Skeletal muscle satellite cell (primary cell): ENCODE data around the gene ZNG1C. TPM values are rescaled to one million over a fixed set of nuclear protein-coding genes. Genes with fewer than 3 reads are reported as not detected.
"Not testable (repeated sequence)": the region's sequence is repeated elsewhere in the genome, so short reads cannot be mapped to it uniquely, and the experiment has no call there.

Experiments used
- H3K27me3 ChIP-seq: 2 replicates; pipeline ENCODE4 v1.7.0; 2013; ENCODE audit warnings: low read length; ENCODE audit not compliant: control insufficient read depth, insufficient read depth
- H3K36me3 ChIP-seq: 2 replicates; pipeline ENCODE4 v1.7.0; 2013; ENCODE audit warnings: mild to moderate bottlenecking, control low read depth, low read length; ENCODE audit not compliant: insufficient read depth
- H3K4me1 ChIP-seq: 2 replicates; pipeline ENCODE4 v1.7.0; 2013; ENCODE audit warnings: low read length; ENCODE audit not compliant: control insufficient read depth, insufficient read depth
- H3K4me2 ChIP-seq: 2 replicates; pipeline ENCODE4 v1.7.0; 2013; ENCODE audit warnings: mild to moderate bottlenecking, low read length
- H3K4me3 ChIP-seq: 2 replicates; pipeline ENCODE4 v1.7.0; 2013; ENCODE audit warnings: low read length
- H3K9ac ChIP-seq: 2 replicates; pipeline ENCODE4 v1.7.0; 2013; ENCODE audit warnings: mild to moderate bottlenecking, low read depth, low read length, moderate library complexity
- H3K9me3 ChIP-seq: replicated peaks from 2 replicates; pipeline ENCODE4 v1.7.0; 2013; ENCODE audit warnings: mild to moderate bottlenecking, control low read depth, low read length
- total RNA-seq: library from RNA; depleted of rRNA; stranded (reverse); fragments of >200 nt; gene quantifications from 2 replicates; pipeline ENCODE4 v1.2.3, GENCODE V29; 2012; rRNA removed

Gene ZNG1C
- 15.3 and 18.8 TPM in 2 replicates for total RNA-seq

DNA sequence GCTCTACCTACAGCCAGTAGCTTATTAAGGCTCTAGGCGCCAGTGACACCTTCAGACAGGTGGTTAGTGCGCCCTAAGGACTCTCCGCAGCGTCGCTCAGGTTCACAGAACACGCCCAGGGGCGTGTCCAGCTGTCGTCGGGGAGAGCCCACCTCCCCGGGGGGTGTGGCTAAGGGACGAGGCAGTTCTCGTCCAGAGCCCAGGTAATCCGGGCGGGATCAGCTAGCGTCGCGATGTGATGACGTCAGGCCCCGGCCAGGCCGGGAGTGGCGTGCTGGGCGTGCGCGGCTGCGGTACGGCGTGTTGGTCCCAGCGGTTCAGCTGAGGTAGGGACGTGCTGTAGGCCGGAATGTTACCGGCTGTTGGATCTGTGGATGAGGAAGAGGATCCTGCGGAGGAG is at the start of gene ZNG1C:
Gene ZNG1C (plus strand): TSS at position 301 of the 400 bp plus-strand sequence. CDS start 49 bp downstream, at position 350.
- H3K27me3 ChIP-seq, H3K4me2 ChIP-seq, H3K4me1 ChIP-seq, H3K9ac ChIP-seq, H3K4me3 ChIP-seq, H3K36me3 ChIP-seq, H3K9me3 ChIP-seq: not testable (repeated sequence)

- H3K4me1 ChIP-seq, H3K36me3 ChIP-seq, H3K4me2 ChIP-seq, H3K9me3 ChIP-seq, H3K4me3 ChIP-seq, H3K27me3 ChIP-seq, H3K9ac ChIP-seq: not testable (repeated sequence)
Observed at GRCh38 chr9:68242437-68242836, 654 bp downstream of the ZNG1C start.

DNA sequence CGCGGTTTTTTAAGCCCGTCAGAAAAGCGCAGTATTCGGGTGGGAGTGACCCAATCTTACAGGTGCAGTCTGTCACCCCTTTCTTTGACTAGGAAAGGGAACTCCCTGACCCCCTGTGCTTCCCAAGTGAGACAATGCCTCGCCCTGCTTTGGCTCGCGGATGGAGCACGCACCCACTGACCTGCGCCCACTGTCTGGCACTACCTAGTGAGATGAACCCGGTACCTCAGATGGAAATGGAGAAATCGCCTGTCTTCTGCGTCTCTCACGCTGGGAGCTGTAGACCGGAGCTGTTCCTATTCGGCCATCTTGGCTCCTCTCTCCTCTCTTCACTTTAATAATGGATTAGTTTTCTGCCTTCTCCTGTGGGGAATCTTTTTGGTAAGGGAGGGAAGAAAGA is 39.3 kb downstream of the ZNG1C start:
- H3K9me3 ChIP-seq, H3K4me2 ChIP-seq, H3K27me3 ChIP-seq, H3K9ac ChIP-seq, H3K4me3 ChIP-seq, H3K4me1 ChIP-seq, H3K36me3 ChIP-seq: not testable (repeated sequence)

DNA sequence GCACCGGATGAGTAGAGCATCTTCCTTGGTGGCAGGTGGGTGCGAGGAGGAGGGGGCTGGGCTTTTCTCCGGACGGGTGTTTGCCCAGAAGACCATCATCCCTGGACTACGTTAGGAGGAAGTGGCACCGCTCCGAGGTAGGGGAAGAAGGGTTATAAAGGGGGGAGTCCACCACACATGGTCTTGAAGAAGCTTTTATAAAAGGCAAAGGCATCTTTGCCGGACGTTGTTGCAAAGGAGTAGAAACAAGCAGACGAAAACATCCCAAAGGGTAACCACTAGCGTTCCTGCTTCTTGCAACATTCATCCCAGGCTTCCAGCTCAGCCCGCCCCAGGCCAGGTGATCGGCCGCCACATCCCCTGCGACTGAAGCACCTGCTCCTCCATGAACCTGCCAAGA is 60.8 kb downstream of the ZNG1C start, which contains the start of gene FOXD4L3:
Gene FOXD4L3 (plus strand): TSS at position 301 of the 400 bp plus-strand sequence. CDS start 85 bp downstream, at position 386.
- H3K36me3 ChIP-seq, result not testable (repeated sequence)

GRCh38 chr9:68303771-68304170 is 62.0 kb downstream of the ZNG1C start:
- not testable (repeated sequence) for H3K36me3 ChIP-seq, H3K4me3 ChIP-seq, H3K4me2 ChIP-seq, H3K27me3 ChIP-seq, H3K4me1 ChIP-seq, H3K9ac ChIP-seq, H3K9me3 ChIP-seq

More for the DNA sequence above, 60.8 kb downstream of the ZNG1C start, which contains the start of gene FOXD4L3:
- not testable (repeated sequence) for H3K4me2 ChIP-seq, H3K9ac ChIP-seq, H3K27me3 ChIP-seq, H3K9me3 ChIP-seq, H3K4me1 ChIP-seq, H3K4me3 ChIP-seq

- not testable (repeated sequence) for H3K9me3 ChIP-seq
Observed at GRCh38 chr9:68304212-68304611, 62.4 kb downstream of the ZNG1C start.

GRCh38 chr9:68304777-68305176 is 63.0 kb downstream of the ZNG1C start:
- not testable (repeated sequence) for H3K4me2 ChIP-seq, H3K9ac ChIP-seq, H3K4me3 ChIP-seq, H3K27me3 ChIP-seq, H3K9me3 ChIP-seq, H3K4me1 ChIP-seq, H3K36me3 ChIP-seq

More at GRCh38 chr9:68304212-68304611, 62.4 kb downstream of the ZNG1C start:
- not testable (repeated sequence) for H3K4me3 ChIP-seq, H3K9ac ChIP-seq, H3K27me3 ChIP-seq, H3K4me1 ChIP-seq, H3K36me3 ChIP-seq, H3K4me2 ChIP-seq

- not testable (repeated sequence) for H3K4me2 ChIP-seq, H3K4me3 ChIP-seq, H3K4me1 ChIP-seq, H3K9ac ChIP-seq, H3K27me3 ChIP-seq, H3K36me3 ChIP-seq, H3K9me3 ChIP-seq
Observed at GRCh38 chr9:68305680-68306285, 64.0 kb downstream of the ZNG1C start.

- not testable (repeated sequence) for H3K4me1 ChIP-seq, H3K36me3 ChIP-seq, H3K9me3 ChIP-seq, H3K9ac ChIP-seq, H3K27me3 ChIP-seq, H3K4me3 ChIP-seq, H3K4me2 ChIP-seq
Observed at GRCh38 chr9:68306391-68306964, 64.7 kb downstream of the ZNG1C start.

- not testable (repeated sequence) for H3K4me3 ChIP-seq, H3K9ac ChIP-seq, H3K36me3 ChIP-seq, H3K27me3 ChIP-seq, H3K4me2 ChIP-seq, H3K9me3 ChIP-seq, H3K4me1 ChIP-seq
Observed at GRCh38 chr9:68307127-68307526, 65.3 kb downstream of the ZNG1C start.

- not testable (repeated sequence) for H3K9me3 ChIP-seq, H3K27me3 ChIP-seq, H3K4me3 ChIP-seq, H3K4me1 ChIP-seq, H3K36me3 ChIP-seq, H3K4me2 ChIP-seq, H3K9ac ChIP-seq
Observed at GRCh38 chr9:68307654-68308053, 65.9 kb downstream of the ZNG1C start.

DNA sequence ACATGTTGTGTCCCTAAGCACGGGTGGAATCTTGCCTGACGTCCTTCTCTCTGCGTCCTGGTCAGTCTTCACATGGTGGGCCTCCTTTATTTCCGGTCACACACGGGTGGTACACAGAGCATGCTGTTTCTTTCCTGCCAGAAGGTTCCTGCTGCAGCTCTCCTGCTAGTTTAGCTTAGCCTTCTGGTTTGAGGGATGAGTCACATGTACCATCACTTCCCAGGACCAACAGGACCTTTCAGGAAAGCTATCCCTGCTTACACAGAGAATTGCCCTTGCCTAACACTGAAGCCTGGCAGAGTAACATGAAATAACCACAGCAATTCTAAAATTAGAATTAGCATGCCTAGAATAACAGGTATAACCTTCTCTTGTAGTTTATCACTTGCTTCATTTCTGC is 69.4 kb downstream of the ZNG1C start:
- H3K9ac ChIP-seq, H3K4me3 ChIP-seq, H3K9me3 ChIP-seq, H3K27me3 ChIP-seq, H3K4me1 ChIP-seq, H3K36me3 ChIP-seq, H3K4me2 ChIP-seq: not testable (repeated sequence)
